ENCODE results near the gene ATF3.

Gene ATF3

GRCh38 chr1:212668477-212668876, 59.9 kb downstream of the ATF3 start:
- Histone ChIP-seq H3K27ac (peak overlapping the region in 17 of 21 experiments; percentile 4 to 92 (median 58)), H3K4me3 (no peak overlapping the region)

- peak overlapping the region in 2 of 21 experiments; percentile 60 to 74 for H3K27ac ChIP-seq
- no peak overlapping the region for H3K4me3 ChIP-seq
These were observed 60.5 kb downstream of the ATF3 start for GRCh38 chr1:212669102-212669501.

GRCh38 chr1:212669600-212669999, 61.0 kb downstream of the ATF3 start:
- Histone ChIP-seq H3K4me3 (no peak overlapping the region), H3K27ac (no peak overlapping the region)

- no peak overlapping the region for H3K4me3 ChIP-seq
- H3K27ac ChIP-seq: no peak overlapping the region
These were observed 61.7 kb downstream of the ATF3 start for GRCh38 chr1:212670301-212670700.
